ENCODE results near the gene PTER. TPM values are rescaled to one million over a fixed set of nuclear protein-coding genes. Genes with fewer than 3 reads are reported as not detected.

Gene PTER
- total and polyA plus RNA-seq, 9 of the 15 experiments (the other 6 are each of a cell fraction or from before 2014, with no cell fraction given): 15.5 to 42.1 (median 28.6) TPM

DNA sequence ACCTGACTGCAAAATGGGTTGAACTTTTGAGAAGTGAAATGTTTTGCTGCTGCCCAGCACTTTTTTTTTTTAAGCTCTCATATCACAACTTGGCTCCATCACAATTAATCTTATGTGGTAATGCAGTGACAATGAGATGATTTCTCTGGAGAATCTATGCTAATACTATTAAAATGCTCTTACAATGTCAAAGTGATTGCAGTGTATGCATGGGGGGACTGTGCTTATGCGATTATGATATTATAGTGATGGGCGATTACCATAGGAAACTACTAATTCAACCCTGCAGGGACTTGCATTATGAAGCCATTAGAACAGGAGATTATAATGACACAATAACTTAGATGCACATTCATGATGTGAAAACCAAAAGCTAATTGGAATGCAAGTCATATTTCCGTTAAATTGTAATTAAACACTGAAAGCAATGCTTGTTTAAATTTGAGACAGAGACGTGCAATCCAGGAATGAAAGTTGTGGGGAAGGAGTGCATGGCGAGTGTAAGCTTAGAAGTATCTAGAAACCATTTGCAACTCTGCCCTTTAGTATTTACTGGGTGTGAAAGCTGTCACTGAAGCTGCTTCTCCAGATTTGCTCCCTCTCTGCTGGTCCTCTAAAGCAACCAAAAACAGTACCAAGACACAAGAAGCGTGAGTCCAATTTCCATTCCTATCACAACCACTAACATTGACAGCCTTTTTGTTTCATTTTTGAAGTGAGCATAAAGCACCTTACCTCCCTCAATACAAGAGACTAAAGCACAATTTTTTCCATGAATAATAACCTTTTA, 21.6 kb downstream of the PTER start:
- Histone ChIP-seq H3K4me3 (no peak overlapping the region), H3K9me1 (ENCODE audit: control insufficient read depth, insufficient read depth, low read length) (no peaks in the 10 kb centered on the region), H3K27ac (ENCODE audit: extremely low read depth, low read depth, low read length) (no peak overlapping the region), H3K4me2 (ENCODE audit: insufficient read depth, low read length) (no peak overlapping the region), H2AFZ (ENCODE audit: low read depth, low read length) (no peak overlapping the region), H3K9me3 (replicated peaks; ENCODE audit: control insufficient read depth, insufficient read depth, low read depth, low read length) (no peaks in the 10 kb centered on the region; the same call in 1 of the 2 replicates), H4K20me1 (replicated peaks; ENCODE audit: control insufficient read depth, insufficient read depth, low read length) (no peaks in the 10 kb centered on the region), H3K36me3 (ENCODE audit: control insufficient read depth, insufficient read depth, low read length) (no peaks in the 10 kb centered on the region), H3K9ac (ENCODE audit: insufficient read depth in 1 of 2, low read depth in 2 of 2, low read length in 2 of 2) (no peak overlapping the region), H3K4me1 (replicated peaks in 1 of 2; ENCODE audit: control insufficient read depth in 2 of 2, insufficient read depth in 2 of 2, low read length in 2 of 2) (no peaks in the 10 kb centered on the region), H3K79me2 (ENCODE audit: control insufficient read depth, insufficient read depth, low read length) (no peaks in the 10 kb centered on the region), H3K27me3 (ENCODE audit: control insufficient read depth in 2 of 2, insufficient read depth in 2 of 2, low read length in 2 of 2) (no peaks in the 10 kb centered on the region)
- intact Hi-C loops (cut with micrococcal nuclease) (no loop called here), in situ Hi-C loops (cut with MboI) (no loop called here)
- WGBS (ENCODE audit: insufficient coverage, low coverage, missing lambda C conversion rate): 78% methylated on average over 6 of the region's 6 CpGs
- no peak for DNase-seq (ENCODE audit: extremely low read depth in 1 of 4, low spot score in 3 of 4)
- ChIA-PET POLR2A (interaction anchor here (1.0 to 1.1 kb wide), 2 partner anchors 11 to 13 kb away, joined by 3 read pairs; no protein-coding TSS in a partner anchor), CTCF (ENCODE audit: low intra/inter-chr PET ratio) (no interaction called here)
- no peak for ATAC-seq
- no peak for FAIRE-seq
- TF ChIP-seq ZNF586 (CRISPR knock-in tag; conservative IDR thresholded peaks at IDR 0.05) (no peak), TGIF2 (CRISPR knock-in tag; IDR thresholded peaks at IDR 0.05) (no peak), E2F6 (IDR thresholded peaks at IDR 0.05; ENCODE audit: borderline replicate concordance in 1 of 2, extremely low read depth in 1 of 2, insufficient read depth in 1 of 2, insufficient read length in 1 of 2, low read depth in 1 of 2, low read length in 1 of 2, poor library complexity in 1 of 2, severe bottlenecking in 1 of 2) (no peak), RBM17 (IDR thresholded peaks at IDR 0.05; ENCODE audit: borderline replicate concordance, low read depth, low read length) (no peak), CCNT2 (IDR thresholded peaks at IDR 0.05; ENCODE audit: borderline replicate concordance, extremely low read depth, insufficient read length, low read depth, low read length) (no peak), FOXP1 (CRISPR knock-in tag; IDR thresholded peaks at IDR 0.05) (no peak), ZEB2 (IDR thresholded peaks at IDR 0.05) (no peak), ELF2 (CRISPR knock-in tag; IDR thresholded peaks at IDR 0.05) (no peak), HNRNPUL1 (IDR thresholded peaks at IDR 0.05; ENCODE audit: low read length) (no peak), XRCC3 (IDR thresholded peaks at IDR 0.05) (no peak), SP1 (CRISPR knock-in tag; IDR thresholded peaks at IDR 0.05) (no peak)
- TF ChIP-seq, protein P1, sequence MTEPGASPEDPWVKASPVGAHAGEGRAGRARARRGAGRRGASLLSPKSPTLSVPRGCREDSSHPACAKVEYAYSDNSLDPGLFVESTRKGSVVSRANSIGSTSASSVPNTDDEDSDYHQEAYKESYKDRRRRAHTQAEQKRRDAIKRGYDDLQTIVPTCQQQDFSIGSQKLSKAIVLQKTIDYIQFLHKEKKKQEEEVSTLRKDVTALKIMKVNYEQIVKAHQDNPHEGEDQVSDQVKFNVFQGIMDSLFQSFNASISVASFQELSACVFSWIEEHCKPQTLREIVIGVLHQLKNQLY (CRISPR knock-in tag; conservative IDR thresholded peaks at IDR 0.05): no peak
- TF ChIP-seq, protein P2, sequence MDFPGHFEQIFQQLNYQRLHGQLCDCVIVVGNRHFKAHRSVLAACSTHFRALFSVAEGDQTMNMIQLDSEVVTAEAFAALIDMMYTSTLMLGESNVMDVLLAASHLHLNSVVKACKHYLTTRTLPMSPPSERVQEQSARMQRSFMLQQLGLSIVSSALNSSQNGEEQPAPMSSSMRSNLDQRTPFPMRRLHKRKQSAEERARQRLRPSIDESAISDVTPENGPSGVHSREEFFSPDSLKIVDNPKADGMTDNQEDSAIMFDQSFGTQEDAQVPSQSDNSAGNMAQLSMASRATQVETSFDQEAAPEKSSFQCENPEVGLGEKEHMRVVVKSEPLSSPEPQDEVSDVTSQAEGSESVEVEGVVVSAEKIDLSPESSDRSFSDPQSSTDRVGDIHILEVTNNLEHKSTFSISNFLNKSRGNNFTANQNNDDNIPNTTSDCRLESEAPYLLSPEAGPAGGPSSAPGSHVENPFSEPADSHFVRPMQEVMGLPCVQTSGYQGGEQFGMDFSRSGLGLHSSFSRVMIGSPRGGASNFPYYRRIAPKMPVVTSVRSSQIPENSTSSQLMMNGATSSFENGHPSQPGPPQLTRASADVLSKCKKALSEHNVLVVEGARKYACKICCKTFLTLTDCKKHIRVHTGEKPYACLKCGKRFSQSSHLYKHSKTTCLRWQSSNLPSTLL (IDR thresholded peaks at IDR 0.05): no peak
- TF ChIP-seq, protein P3, sequence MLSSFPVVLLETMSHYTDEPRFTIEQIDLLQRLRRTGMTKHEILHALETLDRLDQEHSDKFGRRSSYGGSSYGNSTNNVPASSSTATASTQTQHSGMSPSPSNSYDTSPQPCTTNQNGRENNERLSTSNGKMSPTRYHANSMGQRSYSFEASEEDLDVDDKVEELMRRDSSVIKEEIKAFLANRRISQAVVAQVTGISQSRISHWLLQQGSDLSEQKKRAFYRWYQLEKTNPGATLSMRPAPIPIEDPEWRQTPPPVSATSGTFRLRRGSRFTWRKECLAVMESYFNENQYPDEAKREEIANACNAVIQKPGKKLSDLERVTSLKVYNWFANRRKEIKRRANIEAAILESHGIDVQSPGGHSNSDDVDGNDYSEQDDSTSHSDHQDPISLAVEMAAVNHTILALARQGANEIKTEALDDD (IDR thresholded peaks at IDR 0.05): no peak
- TF ChIP-seq, protein P4, sequence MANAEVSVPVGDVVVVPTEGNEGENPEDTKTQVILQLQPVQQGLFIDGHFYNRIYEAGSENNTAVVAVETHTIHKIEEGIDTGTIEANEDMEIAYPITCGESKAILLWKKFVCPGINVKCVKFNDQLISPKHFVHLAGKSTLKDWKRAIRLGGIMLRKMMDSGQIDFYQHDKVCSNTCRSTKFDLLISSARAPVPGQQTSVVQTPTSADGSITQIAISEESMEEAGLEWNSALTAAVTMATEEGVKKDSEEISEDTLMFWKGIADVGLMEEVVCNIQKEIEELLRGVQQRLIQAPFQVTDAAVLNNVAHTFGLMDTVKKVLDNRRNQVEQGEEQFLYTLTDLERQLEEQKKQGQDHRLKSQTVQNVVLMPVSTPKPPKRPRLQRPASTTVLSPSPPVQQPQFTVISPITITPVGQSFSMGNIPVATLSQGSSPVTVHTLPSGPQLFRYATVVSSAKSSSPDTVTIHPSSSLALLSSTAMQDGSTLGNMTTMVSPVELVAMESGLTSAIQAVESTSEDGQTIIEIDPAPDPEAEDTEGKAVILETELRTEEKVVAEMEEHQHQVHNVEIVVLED (CRISPR knock-in tag; IDR thresholded peaks at IDR 0.05): no peak
- no TSS peak for BruUV-seq (replicated peaks)

Measured in K562 (cell line).